Measurements from ENCODE around the gene ARHGEF19.

- TF ChIP-seq, protein P1, sequence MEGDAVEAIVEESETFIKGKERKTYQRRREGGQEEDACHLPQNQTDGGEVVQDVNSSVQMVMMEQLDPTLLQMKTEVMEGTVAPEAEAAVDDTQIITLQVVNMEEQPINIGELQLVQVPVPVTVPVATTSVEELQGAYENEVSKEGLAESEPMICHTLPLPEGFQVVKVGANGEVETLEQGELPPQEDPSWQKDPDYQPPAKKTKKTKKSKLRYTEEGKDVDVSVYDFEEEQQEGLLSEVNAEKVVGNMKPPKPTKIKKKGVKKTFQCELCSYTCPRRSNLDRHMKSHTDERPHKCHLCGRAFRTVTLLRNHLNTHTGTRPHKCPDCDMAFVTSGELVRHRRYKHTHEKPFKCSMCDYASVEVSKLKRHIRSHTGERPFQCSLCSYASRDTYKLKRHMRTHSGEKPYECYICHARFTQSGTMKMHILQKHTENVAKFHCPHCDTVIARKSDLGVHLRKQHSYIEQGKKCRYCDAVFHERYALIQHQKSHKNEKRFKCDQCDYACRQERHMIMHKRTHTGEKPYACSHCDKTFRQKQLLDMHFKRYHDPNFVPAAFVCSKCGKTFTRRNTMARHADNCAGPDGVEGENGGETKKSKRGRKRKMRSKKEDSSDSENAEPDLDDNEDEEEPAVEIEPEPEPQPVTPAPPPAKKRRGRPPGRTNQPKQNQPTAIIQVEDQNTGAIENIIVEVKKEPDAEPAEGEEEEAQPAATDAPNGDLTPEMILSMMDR (IDR thresholded peaks at IDR 0.05; ENCODE audit: low read depth, low read length) = no peak
- TF ChIP-seq POLR2A (IDR thresholded peaks at IDR 0.05; ENCODE audit: extremely low read depth, insufficient read length) (no peak), MAX (IDR thresholded peaks at IDR 0.05; ENCODE audit: low read depth, low read length) (no peak)
Measured at GRCh38 chr1:16158025-16158424, 54.4 kb downstream of the ARHGEF19 start.
